Mucosa of descending colon (tissue), 3 donors: ENCODE data around the gene GRIN3B. TPM values are rescaled to one million over a fixed set of nuclear protein-coding genes. Genes with fewer than 3 reads are reported as not detected.

Experiments
- ATAC-seq: fragments of 200-7000 bp; cut with Tn5 transposase; one replicate; pipeline ENCODE4 v1.9.1; 2020; ENCODE audit warnings: mild to moderate bottlenecking, moderate library complexity
- DNase-seq, 3 donors: peaks; one replicate each; pipeline ENCODE4 v3.0.0-alpha.2; 2020
- H3K36me3 ChIP-seq: fragments of 200-600 bp; one replicate; pipeline ENCODE4 v1.8.0; 2021; ENCODE audit warnings: low read depth, mild to moderate bottlenecking
- H3K4me1 ChIP-seq: fragments of 200-600 bp; one replicate; pipeline ENCODE4 v1.8.0; 2021; ENCODE audit warnings: low read depth, mild to moderate bottlenecking
- H3K4me3 ChIP-seq: fragments of 200-600 bp; one replicate; pipeline ENCODE4 v1.8.0; 2021; ENCODE audit warnings: mild to moderate bottlenecking
- H3K9me3 ChIP-seq: fragments of 200-600 bp; one replicate; pipeline ENCODE4 v1.8.0; 2021; ENCODE audit warnings: mild to moderate bottlenecking
- intact Hi-C, 2 donors: fragments of 100-400 bp; cut with DNase I in 1 of 2; cut with micrococcal nuclease in 1 of 2; formaldehyde crosslinking; loops; one replicate each; pipeline versions ENCODE4 v1.11.0 to v1.11.1; 2022; cut with DNase I, micrococcal nuclease
- total RNA-seq, 3 donors: library from RNA; stranded (reverse); fragmentation: NEBNext Ultra II Directional in 2 of 3; extraction: Animal tissue kit (Norgen Biotek cat#: 25700) in 2 of 3; gene quantifications; one replicate each; pipeline versions ENCODE4 v1.2.1 to v1.2.4, GENCODE V29; 2021 to 2023
- TF ChIP-seq, protein P1 (sequence below): fragments of 200-600 bp; IDR thresholded peaks from one replicate; pipeline ENCODE4 v1.8.0; 2022; ENCODE audit warnings: antibody characterized with exemption, mild to moderate bottlenecking
- donor health status: DM: no; HTN: no; CAD: no; lungs with moderate emphysema.
- donor health status: DM: no; HTN: no; CAD: no.
- donor health status: DM: no; HTN: yes; CAD: no.

GRIN3B gene
- total RNA-seq, 3 donors from 2014 or later, result not detected

DNA sequence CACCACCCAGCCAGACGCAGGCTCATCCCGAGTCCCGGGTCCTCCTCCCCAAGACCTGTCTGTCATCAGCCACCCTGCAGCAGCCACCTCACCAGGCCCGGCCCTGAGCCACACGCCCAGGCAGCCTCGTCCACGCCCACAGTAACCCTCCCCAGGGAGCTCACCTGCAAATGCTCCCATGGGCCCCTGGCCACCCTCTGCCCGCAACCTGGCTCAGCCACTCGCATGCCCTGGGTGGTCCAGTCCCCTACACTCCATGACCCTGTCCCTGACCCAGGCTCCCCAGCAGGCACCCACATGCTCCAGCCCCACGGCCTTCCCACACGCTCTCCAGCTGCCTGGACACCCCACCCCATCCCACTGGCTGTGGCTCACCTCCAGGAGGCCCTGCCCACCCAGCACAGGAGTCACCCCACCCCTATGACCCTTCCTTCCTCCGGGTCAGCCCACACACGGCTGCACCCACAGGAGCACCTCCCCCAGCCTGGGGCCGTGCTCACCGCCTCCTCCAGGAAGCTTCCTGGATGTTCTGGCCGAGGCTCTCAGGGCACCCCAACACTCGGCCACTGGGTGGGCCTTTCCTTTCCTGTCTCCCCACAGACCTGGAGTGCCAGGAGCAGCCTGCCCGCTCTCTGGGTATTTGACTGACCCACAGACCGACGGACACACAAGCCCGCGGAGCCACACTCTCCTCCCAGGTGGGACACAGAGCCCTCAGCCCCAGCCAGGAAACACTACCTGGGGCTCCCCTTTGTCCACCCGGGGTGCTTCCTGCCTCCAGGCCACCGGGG lies 17.1 kb downstream of the GRIN3B start:
- ATAC-seq (peak; percentile 56), DNase-seq (peak; percentile 67 to 84 (median 75))
- Histone ChIP-seq H3K9me3 (no peaks in the 10 kb centered on the region), H3K4me1 (peaks cover 47% of the 10 kb centered on the region), H3K4me3 (no peak overlapping the region), H3K36me3 (no peaks in the 10 kb centered on the region)
- intact Hi-C loops, result no loop called here
- TF ChIP-seq, protein P1, sequence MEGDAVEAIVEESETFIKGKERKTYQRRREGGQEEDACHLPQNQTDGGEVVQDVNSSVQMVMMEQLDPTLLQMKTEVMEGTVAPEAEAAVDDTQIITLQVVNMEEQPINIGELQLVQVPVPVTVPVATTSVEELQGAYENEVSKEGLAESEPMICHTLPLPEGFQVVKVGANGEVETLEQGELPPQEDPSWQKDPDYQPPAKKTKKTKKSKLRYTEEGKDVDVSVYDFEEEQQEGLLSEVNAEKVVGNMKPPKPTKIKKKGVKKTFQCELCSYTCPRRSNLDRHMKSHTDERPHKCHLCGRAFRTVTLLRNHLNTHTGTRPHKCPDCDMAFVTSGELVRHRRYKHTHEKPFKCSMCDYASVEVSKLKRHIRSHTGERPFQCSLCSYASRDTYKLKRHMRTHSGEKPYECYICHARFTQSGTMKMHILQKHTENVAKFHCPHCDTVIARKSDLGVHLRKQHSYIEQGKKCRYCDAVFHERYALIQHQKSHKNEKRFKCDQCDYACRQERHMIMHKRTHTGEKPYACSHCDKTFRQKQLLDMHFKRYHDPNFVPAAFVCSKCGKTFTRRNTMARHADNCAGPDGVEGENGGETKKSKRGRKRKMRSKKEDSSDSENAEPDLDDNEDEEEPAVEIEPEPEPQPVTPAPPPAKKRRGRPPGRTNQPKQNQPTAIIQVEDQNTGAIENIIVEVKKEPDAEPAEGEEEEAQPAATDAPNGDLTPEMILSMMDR, result no peak

DNA sequence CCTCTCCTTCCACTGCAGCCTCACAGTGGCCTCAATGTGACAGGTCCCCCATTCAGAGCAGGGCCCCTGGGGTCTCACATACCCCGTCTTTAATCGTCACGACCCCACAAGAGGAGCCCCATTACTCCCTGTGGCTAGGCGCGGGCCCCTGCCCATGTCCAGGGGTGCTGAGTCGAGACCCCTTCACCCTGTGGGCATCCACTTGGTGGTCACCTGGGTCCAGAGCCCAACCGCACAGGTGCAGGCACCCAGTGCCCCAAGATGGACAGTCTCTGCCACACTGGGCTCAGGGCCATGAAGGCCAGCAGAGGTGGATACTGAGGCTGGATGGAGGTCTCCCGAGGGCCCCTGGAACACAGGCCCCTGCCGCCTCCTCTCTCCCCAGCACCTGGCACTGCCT lies 17.7 kb downstream of the GRIN3B start:
- peak in 1 of 3 donors; percentile 35 for DNase-seq
- Histone ChIP-seq H3K36me3 (no peaks in the 10 kb centered on the region), H3K9me3 (no peaks in the 10 kb centered on the region), H3K4me3 (no peak overlapping the region), H3K4me1 (peaks cover 47% of the 10 kb centered on the region)
- TF ChIP-seq, protein P1, result no peak
- intact Hi-C loops, result no loop called here
- no peak for ATAC-seq

DNA sequence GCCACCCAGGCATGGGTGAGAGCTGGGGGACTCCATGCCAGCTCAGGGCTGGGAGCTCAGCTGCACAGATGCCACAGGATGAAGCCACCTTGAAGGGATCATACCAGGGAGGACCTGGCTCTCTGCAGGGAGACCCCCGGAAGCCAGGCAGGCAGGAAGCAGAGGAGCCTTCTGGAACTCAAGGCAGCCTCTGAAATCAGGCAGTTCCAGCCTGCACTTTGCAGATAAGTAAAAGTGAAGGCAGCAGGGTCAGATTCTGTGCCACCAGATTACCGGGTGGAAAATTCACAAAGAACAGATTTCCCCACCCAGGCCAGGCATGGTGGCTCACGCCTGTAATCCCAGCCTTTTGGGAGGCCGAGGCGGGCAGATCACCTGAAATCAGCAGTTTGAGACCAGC lies 18.2 kb downstream of the GRIN3B start:
- Histone ChIP-seq H3K36me3 (no peaks in the 10 kb centered on the region), H3K4me1 (peaks cover 47% of the 10 kb centered on the region), H3K4me3 (no peak overlapping the region), H3K9me3 (no peaks in the 10 kb centered on the region)
- intact Hi-C loops, result no loop called here
- no peak for ATAC-seq
- no peak for DNase-seq
- TF ChIP-seq, protein P1, result no peak

DNA sequence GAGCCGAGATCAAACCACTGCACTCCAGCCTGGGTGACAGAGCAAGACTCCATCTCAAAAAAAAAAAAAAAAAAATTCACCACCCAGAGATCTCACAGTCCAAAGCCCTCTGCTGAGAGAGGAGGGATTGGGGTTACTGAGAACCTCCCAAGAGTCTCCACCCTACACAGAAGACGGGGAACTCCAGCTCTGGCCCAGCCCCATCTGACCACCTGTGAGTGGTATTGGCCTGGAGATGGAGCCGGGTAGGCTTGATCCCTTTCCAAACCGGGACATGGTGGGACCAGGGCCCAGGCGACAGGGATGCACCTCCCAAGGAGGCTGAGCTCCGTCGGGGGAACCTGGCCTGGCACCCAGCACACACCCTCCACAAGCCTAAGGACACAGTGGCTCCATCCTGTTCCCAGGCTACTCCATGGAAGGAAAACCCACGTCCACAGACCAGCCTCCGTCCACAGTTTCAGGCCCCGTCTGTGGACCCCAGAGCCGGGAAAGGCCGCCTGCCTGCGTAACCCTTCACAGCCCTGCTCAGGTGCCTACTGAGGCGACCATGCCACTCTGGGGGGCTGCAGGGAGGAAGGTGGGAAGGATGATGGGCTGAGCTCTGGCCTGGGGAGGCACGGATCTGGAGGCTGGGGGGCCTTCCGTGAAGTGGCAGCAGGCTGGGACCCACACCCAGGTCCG lies 18.9 kb downstream of the GRIN3B start:
- no peak for ATAC-seq
- no peak overlapping the region for H3K4me3 ChIP-seq

DNA sequence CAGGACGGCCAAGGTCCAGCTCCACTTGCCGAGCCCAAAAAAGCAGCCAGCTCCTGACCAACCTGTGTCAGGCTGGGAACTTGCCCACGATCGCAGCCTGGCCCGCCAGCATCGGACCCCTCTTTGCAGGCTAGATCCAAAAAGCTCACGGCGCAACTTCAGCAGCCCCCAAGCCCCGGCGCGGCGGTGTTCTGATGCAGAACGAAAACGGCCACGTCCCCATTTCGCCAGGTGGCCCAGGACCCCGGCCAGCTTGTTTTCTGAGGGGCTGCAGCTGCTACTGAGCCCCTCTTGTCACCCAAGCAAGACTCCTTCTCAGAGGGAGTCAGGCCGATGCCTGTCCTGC lies 19.4 kb downstream of the GRIN3B start:
- TF ChIP-seq, protein P1, result no peak
- ATAC-seq (no peak), DNase-seq (peak in 1 of 3 donors; percentile 48)
- Histone ChIP-seq H3K9me3 (no peaks in the 10 kb centered on the region), H3K4me1 (peaks cover 47% of the 10 kb centered on the region), H3K4me3 (peak overlapping the region; percentile 11), H3K36me3 (no peaks in the 10 kb centered on the region)
- intact Hi-C loops, result no loop called here

More for the DNA sequence above, 18.9 kb downstream of the GRIN3B start:
- Histone ChIP-seq H3K4me1 (peaks cover 47% of the 10 kb centered on the region), H3K36me3 (no peaks in the 10 kb centered on the region), H3K9me3 (no peaks in the 10 kb centered on the region)
- DNase-seq, result peak in 1 of 3 donors; percentile 41
- intact Hi-C loops, result no loop called here
- TF ChIP-seq, protein P1, result no peak
